ENCODE results near the gene PRR22. TPM values are rescaled to one million over a fixed set of nuclear protein-coding genes. Genes with fewer than 3 reads are reported as not detected.

Gene PRR22
- total and polyA plus RNA-seq, 9 of the 15 experiments (the other 6 are each of a cell fraction or from before 2014, with no cell fraction given): 0.03 to 12.0 (median 2.0) TPM; not detected in 1

- TF ChIP-seq FOXA1 (IDR thresholded peaks at IDR 0.05; ENCODE audit: borderline replicate concordance) (no peak), ZNF609 (CRISPR knock-in tag; IDR thresholded peaks at IDR 0.05; ENCODE audit: borderline replicate concordance) (peak; percentile 87; the same call in 1 of the 2 replicates), KLF13 (tag; IDR thresholded peaks at IDR 0.05; ENCODE audit: borderline replicate concordance, low read depth) (no peak; the same call in 1 of the 2 replicates), SMAD3 (CRISPR knock-in tag; conservative IDR thresholded peaks at IDR 0.05) (peak; percentile 66), MCM5 (IDR thresholded peaks at IDR 0.05; ENCODE audit: low read depth) (no peak), SMARCE1 (IDR thresholded peaks at IDR 0.05) (no peak), DEAF1 (CRISPR knock-in tag; IDR thresholded peaks at IDR 0.05) (no peak), CBX5 (IDR thresholded peaks at IDR 0.05; ENCODE audit: borderline replicate concordance, low read depth) (no peak), SIN3B (IDR thresholded peaks at IDR 0.05; ENCODE audit: low read depth) (peak; percentile 77; the same call in 1 of the 2 replicates), MCM3 (IDR thresholded peaks at IDR 0.05) (no peak), TCF3 (CRISPR knock-in tag; IDR thresholded peaks at IDR 0.05) (peak; percentile 33; the same call in 1 of the 2 replicates), SRSF3 (IDR thresholded peaks at IDR 0.05; ENCODE audit: insufficient read depth, low read length) (peak; percentile 91; the same call in 1 of the 2 replicates), POLR3G (IDR thresholded peaks at IDR 0.05; ENCODE audit: extremely low read depth, insufficient read length, insufficient replicate concordance) (no peak), RHOXF2B (CRISPR knock-in tag; conservative IDR thresholded peaks at IDR 0.05) (no peak), FIP1L1 (IDR thresholded peaks at IDR 0.05; ENCODE audit: low read depth, low read length, poor library complexity, severe bottlenecking) (peak; percentile 95), RBM15 (IDR thresholded peaks at IDR 0.05; ENCODE audit: insufficient read depth, low read length) (no peak), ZFP1 (CRISPR knock-in tag; IDR thresholded peaks at IDR 0.05) (no peak), ZNF282 (CRISPR knock-in tag; IDR thresholded peaks at IDR 0.05) (no peak), ARID2 (IDR thresholded peaks at IDR 0.05) (no peak), TEAD2 (tag; IDR thresholded peaks at IDR 0.05) (no peak), GATAD2B (IDR thresholded peaks at IDR 0.05; ENCODE audit: borderline replicate concordance) (no peak), PYGO2 (tag; IDR thresholded peaks at IDR 0.05) (no peak), TSC22D4 (tag; IDR thresholded peaks at IDR 0.05) (no peak)
These were observed 6.3 kb upstream of the PRR22 start, which contains the start of gene DUS3L (continued) for GRCh38 chr19:5790559-5791520.

Measured in K562 (cell line).